Measurements from ENCODE around the gene MZT2A.

- no peak for TF ChIP-seq CBFA2T2 (conservative IDR thresholded peaks at IDR 0.05)
- no peak for TF ChIP-seq ZNF583 (CRISPR knock-in tag; IDR thresholded peaks at IDR 0.05)
- no peak for TF ChIP-seq CTCF (IDR thresholded peaks at IDR 0.05 in 2 of 3, conservative IDR thresholded peaks at IDR 0.05 in 1 of 3; ENCODE audit: insufficient read depth in 2 of 3, low read depth in 1 of 3, low read length in 3 of 3)
- no peak for TF ChIP-seq COPS2 (conservative IDR thresholded peaks at IDR 0.05)
- no peak for TF ChIP-seq NFIC (IDR thresholded peaks at IDR 0.05)
- no peak for TF ChIP-seq ZNF24 (IDR thresholded peaks at IDR 0.05)
- TF ChIP-seq TAF1 (IDR thresholded peaks at IDR 0.05; ENCODE audit: control insufficient read depth, extremely low read depth, insufficient read depth, low read length, severe bottlenecking): no peak
- TF ChIP-seq ZNF512 (tag; IDR thresholded peaks at IDR 0.05): no peak
Measured at GRCh38 chr2:131517106-131517831, 25.1 kb upstream of the MZT2A start.

All from K562 (cell line).